ENCODE data around the gene RBM17. TPM values are rescaled to one million over a fixed set of nuclear protein-coding genes. Genes with fewer than 3 reads are reported as not detected.
A peak's percentile ranks its signal among the peaks of the same experiment; 100 is the strongest.
"Not testable (repeated sequence)": the region's sequence is repeated elsewhere in the genome, so short reads cannot be mapped to it uniquely, and the experiment has no call there.

RBM17 gene
- total RNA-seq, 3 donors from 2014 or later: 231 to 261 (median 237) TPM

DNA sequence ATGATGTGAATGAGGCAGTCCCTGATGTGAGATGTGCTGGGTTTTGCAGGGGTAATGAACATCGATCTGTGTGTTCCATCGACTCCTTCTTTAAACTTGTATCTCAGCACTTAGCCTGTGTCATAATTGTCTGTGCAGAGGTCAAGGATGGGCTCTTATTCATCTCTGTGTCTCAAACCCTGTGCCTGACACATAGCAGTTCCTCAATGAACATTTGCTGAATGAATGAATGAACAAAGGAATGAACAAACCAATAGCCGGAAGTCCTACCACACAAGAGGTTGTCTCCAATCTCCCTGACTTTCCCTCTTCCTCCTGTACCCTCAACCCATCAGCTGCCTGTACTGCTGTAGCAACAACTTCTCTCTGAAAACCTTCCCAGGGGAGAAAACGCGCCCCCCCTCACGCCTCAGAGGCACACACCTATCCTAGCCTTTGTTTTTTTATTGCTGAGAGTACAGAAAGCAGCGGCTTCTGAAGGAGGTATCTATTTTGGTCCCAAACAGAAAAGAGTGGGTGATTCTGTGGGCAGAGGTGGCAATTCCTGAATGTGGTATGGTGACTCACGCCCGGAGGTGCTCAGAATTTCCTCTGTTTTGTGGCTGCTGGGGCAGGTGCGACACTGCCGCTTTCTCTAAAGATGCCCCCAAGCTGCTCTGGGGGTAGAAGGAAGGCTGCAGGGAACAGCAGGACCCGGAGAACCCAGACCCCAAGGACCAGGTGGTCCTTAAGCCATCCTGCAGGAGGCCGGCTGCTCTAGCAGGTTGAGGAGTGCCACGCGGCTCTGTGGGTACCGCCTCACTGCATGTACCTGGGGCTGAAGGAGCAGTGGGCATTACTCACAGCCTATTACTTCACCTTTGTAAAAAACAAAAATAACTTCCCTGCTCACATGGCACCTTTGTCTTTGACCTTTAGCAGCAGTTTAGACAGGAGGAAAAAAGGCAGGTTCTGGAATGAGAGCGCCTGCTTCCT, 36.3 kb upstream of the RBM17 start:
- H3K4me3 Mint-ChIP-seq: peak overlapping the region; percentile 83
- H3K4me1 Mint-ChIP-seq (ENCODE audit: low read depth): peaks cover 86% of the 10 kb centered on the region
- DNase-seq (peak; percentile 80), ATAC-seq (peak; percentile 57 to 63)
- no peaks in the 10 kb centered on the region for H3K27me3 Mint-ChIP-seq (ENCODE audit: low read depth)
- H3K9me3 Mint-ChIP-seq: no peaks in the 10 kb centered on the region
- H3K36me3 Mint-ChIP-seq (ENCODE audit: insufficient read depth): peaks cover 78% of the 10 kb centered on the region

- H3K27me3 Mint-ChIP-seq (ENCODE audit: low read depth): no peaks in the 10 kb centered on the region
These were observed 35.5 kb upstream of the RBM17 start for GRCh38 chr10:6053303-6053702.

GRCh38 chr10:6053816-6054631, 34.8 kb upstream of the RBM17 start:
- Mint-ChIP-seq H3K36me3 (ENCODE audit: insufficient read depth) (peaks cover 77% of the 10 kb centered on the region), H3K4me1 (ENCODE audit: low read depth) (peaks cover 86% of the 10 kb centered on the region), H3K9me3 (no peaks in the 10 kb centered on the region), H3K27me3 (ENCODE audit: low read depth) (no peaks in the 10 kb centered on the region), H3K4me3 (peak overlapping the region; percentile 71)
- no peak for ATAC-seq
- no peak for DNase-seq

More at GRCh38 chr10:6053303-6053702, 35.5 kb upstream of the RBM17 start:
- no peak for DNase-seq
- H3K4me1 Mint-ChIP-seq (ENCODE audit: low read depth): peaks cover 88% of the 10 kb centered on the region
- ATAC-seq: no peak
- H3K9me3 Mint-ChIP-seq: no peaks in the 10 kb centered on the region
- peak overlapping the region; percentile 83 for H3K4me3 Mint-ChIP-seq
- H3K36me3 Mint-ChIP-seq (ENCODE audit: insufficient read depth): peaks cover 79% of the 10 kb centered on the region

GRCh38 chr10:6054884-6055283, 34.0 kb upstream of the RBM17 start:
- ATAC-seq (no peak), DNase-seq (no peak)
- Mint-ChIP-seq H3K9me3 (no peaks in the 10 kb centered on the region), H3K4me3 (peak overlapping the region; percentile 71), H3K36me3 (ENCODE audit: insufficient read depth) (peaks cover 77% of the 10 kb centered on the region), H3K4me1 (ENCODE audit: low read depth) (peaks cover 79% of the 10 kb centered on the region), H3K27me3 (ENCODE audit: low read depth) (no peaks in the 10 kb centered on the region)

DNA sequence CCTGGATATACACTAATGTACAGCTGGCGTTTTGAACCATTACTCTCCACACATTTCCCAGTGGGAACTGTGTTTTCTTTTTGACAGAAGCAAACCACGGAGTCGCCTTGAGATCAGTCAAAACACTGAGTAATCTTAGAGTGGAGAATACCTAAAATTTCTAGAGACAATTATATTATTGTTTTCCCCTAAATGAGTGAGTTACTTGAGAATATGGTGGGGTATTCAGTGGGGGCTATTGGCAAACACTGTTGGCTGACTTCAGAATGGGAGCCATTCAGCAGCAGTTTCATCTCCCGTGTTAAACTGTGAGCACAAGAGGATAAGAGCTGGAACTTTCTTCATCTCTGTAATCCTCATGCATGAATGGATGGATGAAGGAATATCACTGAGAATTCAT, 32.9 kb upstream of the RBM17 start:
- DNase-seq (no peak), ATAC-seq (no peak)
- Mint-ChIP-seq H3K4me3 (peak overlapping the region; percentile 87), H3K36me3 (ENCODE audit: insufficient read depth) (peaks cover 71% of the 10 kb centered on the region), H3K27me3 (ENCODE audit: low read depth) (no peaks in the 10 kb centered on the region), H3K4me1 (ENCODE audit: low read depth) (peaks cover 68% of the 10 kb centered on the region), H3K9me3 (no peaks in the 10 kb centered on the region)

GRCh38 chr10:6056411-6057135, 32.3 kb upstream of the RBM17 start:
- DNase-seq (no peak), ATAC-seq (no peak)
- Mint-ChIP-seq H3K4me1 (ENCODE audit: low read depth) (peaks cover 65% of the 10 kb centered on the region), H3K9me3 (no peaks in the 10 kb centered on the region), H3K36me3 (ENCODE audit: insufficient read depth) (peaks cover 70% of the 10 kb centered on the region), H3K4me3 (peak overlapping the region; percentile 87), H3K27me3 (ENCODE audit: low read depth) (no peaks in the 10 kb centered on the region)

DNA sequence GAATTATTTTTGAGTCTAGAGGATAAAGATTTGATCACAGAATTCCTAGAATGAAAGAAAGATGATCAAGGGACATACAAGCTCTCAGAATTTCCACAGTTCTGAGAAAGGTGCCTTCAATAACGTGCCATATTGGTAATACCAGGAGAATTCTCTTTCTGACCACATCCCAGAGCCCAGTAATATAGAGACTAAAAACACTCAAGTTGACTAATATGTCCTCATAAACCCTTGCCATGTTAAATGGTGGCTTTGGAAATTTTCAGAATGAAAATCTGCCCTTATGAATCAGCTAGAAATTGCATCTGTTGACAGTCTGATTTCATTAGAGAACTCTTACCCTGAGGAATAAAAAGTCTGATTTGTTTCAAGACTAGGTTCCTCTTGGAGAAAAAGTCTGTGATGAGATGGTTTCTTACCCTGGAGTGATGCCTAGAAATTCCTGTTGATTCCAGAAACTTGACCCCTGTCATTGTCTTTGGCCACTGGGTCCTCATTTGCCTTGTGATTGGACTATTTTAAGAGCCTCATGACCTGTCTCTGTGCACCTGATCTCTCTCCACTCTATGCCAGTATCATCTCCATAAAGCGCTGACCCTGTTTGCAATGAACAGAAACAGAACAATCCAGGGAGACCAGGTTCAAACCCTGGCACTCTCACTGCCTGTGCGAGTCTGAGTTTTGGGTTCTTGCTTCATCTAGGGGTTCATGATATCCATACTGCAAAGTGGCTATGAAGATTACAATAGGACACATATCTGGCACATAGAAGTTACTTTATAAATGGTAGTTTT, 30.0 kb upstream of the RBM17 start:
- ATAC-seq (peak; percentile 39 to 52), DNase-seq (no peak)
- H3K27me3 Mint-ChIP-seq (ENCODE audit: low read depth): no peaks in the 10 kb centered on the region
- H3K9me3 Mint-ChIP-seq: no peaks in the 10 kb centered on the region
- H3K4me1 Mint-ChIP-seq (ENCODE audit: low read depth): peaks cover 53% of the 10 kb centered on the region
- peaks cover 58% of the 10 kb centered on the region for H3K36me3 Mint-ChIP-seq (ENCODE audit: insufficient read depth)
- H3K4me3 Mint-ChIP-seq: peak overlapping the region; percentile 87

- ATAC-seq: no peak
- H3K36me3 Mint-ChIP-seq (ENCODE audit: insufficient read depth): peaks cover 52% of the 10 kb centered on the region
- no peaks in the 10 kb centered on the region for H3K27me3 Mint-ChIP-seq (ENCODE audit: low read depth)
- H3K4me1 Mint-ChIP-seq (ENCODE audit: low read depth): peaks cover 47% of the 10 kb centered on the region
- DNase-seq: no peak
- H3K4me3 Mint-ChIP-seq: peak overlapping the region; percentile 87
- H3K9me3 Mint-ChIP-seq: no peaks in the 10 kb centered on the region
These were observed 29.3 kb upstream of the RBM17 start for GRCh38 chr10:6059506-6059905.

GRCh38 chr10:6061056-6061455, 27.8 kb upstream of the RBM17 start:
- H3K27me3 Mint-ChIP-seq (ENCODE audit: low read depth): no peaks in the 10 kb centered on the region
- no peaks in the 10 kb centered on the region for H3K9me3 Mint-ChIP-seq
- peak overlapping the region; percentile 87 for H3K4me3 Mint-ChIP-seq
- peaks cover 41% of the 10 kb centered on the region for H3K36me3 Mint-ChIP-seq (ENCODE audit: insufficient read depth)
- DNase-seq (no peak), ATAC-seq (no peak)
- H3K4me1 Mint-ChIP-seq (ENCODE audit: low read depth): peaks cover 51% of the 10 kb centered on the region

- Mint-ChIP-seq H3K4me3 (peak within 1 kb of the TSS; percentile 87), H3K4me1 (ENCODE audit: low read depth) (peaks cover 51% of the 10 kb centered on the region), H3K27me3 (ENCODE audit: low read depth) (no peaks in the 10 kb centered on the region), H3K36me3 (ENCODE audit: insufficient read depth) (peaks cover 32% of the 10 kb centered on the region), H3K9me3 (no peaks in the 10 kb centered on the region)
- peak; percentile 60 for DNase-seq
- ATAC-seq: peak; percentile 70 to 72
These were observed 26.6 kb upstream of the RBM17 start, which contains the start of gene IL2RA for GRCh38 chr10:6062101-6062771. Gene IL2RA, minus strand, starts transcription at chr10:6062367. Its CDS starts 216 bp downstream, at chr10:6062151.

DNA sequence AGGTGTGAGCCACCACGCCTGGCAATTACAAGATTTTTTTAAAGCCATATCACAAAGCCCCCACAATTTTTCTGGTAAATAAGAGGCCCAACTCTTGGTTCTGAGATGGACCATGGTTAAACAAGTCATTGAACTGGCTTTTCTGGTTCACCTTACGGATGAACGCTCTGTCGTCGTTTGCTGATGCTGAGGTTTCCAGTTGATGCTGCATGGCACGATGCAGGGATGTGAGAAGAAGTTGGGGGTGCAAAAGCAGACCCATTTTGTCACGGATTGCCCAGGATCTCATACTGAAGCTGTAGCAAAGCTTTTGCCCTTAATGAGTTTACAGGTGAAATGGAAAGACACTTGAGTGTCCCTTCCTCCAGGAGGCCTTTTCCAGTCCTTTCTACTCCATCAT, 24.7 kb upstream of the RBM17 start:
- Mint-ChIP-seq H3K36me3 (ENCODE audit: insufficient read depth) (peaks cover 15% of the 10 kb centered on the region), H3K4me1 (ENCODE audit: low read depth) (peaks cover 53% of the 10 kb centered on the region), H3K9me3 (no peaks in the 10 kb centered on the region), H3K27me3 (ENCODE audit: low read depth) (no peaks in the 10 kb centered on the region), H3K4me3 (no peak overlapping the region)
- no peak for DNase-seq
- ATAC-seq: no peak

GRCh38 chr10:6064726-6065125, 24.1 kb upstream of the RBM17 start:
- not testable (repeated sequence) for H3K27me3 Mint-ChIP-seq (ENCODE audit: low read depth); H3K9me3 Mint-ChIP-seq; ATAC-seq; H3K4me3 Mint-ChIP-seq; DNase-seq
- H3K4me1 Mint-ChIP-seq (ENCODE audit: low read depth): peaks cover 59% of the 10 kb centered on the region
- peaks cover 10% of the 10 kb centered on the region for H3K36me3 Mint-ChIP-seq (ENCODE audit: insufficient read depth)

DNA sequence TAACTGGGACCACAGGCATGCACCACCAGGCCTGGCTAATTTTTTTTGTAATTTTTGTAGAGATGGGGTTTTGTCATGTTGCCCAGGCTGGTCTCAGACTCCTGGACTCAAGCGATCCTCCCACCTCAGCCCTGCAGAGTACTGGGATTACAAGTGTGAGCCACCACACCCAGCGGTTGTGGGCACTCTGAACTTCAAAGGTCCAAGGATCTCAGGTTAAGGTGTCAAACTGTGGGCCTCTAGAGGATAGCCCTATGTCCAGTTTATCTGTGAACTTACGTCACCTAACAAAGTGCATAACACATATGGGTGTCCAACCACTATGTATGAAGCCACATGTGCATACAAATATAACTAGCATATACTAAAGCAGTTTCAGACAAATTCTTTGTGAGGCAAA, 23.4 kb upstream of the RBM17 start:
- Mint-ChIP-seq H3K27me3 (ENCODE audit: low read depth) (no peaks in the 10 kb centered on the region), H3K36me3 (ENCODE audit: insufficient read depth) (peaks cover 6% of the 10 kb centered on the region), H3K9me3 (no peaks in the 10 kb centered on the region), H3K4me1 (ENCODE audit: low read depth) (peaks cover 66% of the 10 kb centered on the region), H3K4me3 (no peak overlapping the region)
- no peak for DNase-seq
- ATAC-seq: no peak

All from activated T-cell treated with anti-CD3 and anti-CD28 coated beads, Interleukin-2, amount 50 U/mL, for 4 hours (primary cell).